ENCODE data around the gene COTL1.

COTL1 gene

DNA sequence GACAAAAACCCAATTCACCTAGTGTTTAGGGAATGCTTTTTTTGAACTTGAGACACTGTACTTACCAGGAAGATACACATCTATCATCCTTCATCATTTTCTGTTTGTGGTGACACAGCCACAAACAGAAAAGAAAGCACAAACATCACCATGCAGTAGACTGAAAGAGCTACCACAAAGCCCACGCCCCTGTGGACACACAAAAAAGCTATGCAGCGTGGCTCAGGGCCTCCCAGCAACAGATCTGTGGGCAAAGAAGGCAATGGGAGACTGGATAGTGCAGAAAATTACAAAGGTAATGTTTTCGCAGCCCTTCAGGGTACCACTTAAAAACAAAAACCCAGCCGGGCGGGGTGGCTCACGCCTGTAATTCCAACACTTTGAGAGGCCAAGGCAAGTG, 9.6 kb downstream of the COTL1 start:
- POLR2A ChIA-PET: no interaction called here
- peak overlapping the region in 1 of 2 experiments; percentile 65 for H3K27ac ChIP-seq (ENCODE audit: insufficient read depth in 1 of 2, low read depth in 1 of 2, low read length in 2 of 2, poor library complexity in 1 of 2, severe bottlenecking in 2 of 2)
- CTCF ChIA-PET: interaction anchor here (0.6 to 0.7 kb wide), 3 partner anchors 12 to 15 kb away, joined by 3 read pairs; no protein-coding TSS in a partner anchor
- WGBS (ENCODE audit: insufficient coverage): 67% methylated on average over 6 of the region's 6 CpGs
- H3K36me3 ChIP-seq (ENCODE audit: control insufficient read depth in 4 of 4, insufficient read depth in 4 of 4, low read length in 3 of 4): peaks cover 0 to 15% (median 0%) of the 10 kb centered on the region in 4 experiments
- DNase-seq: peak in 2 of 3 donors; percentile 64 to 76
- H3K9me3 ChIP-seq (ENCODE audit: control extremely low read depth in 1 of 5, control insufficient read depth in 4 of 5, insufficient read depth in 2 of 5, low read depth in 1 of 5, low read length in 4 of 5): peaks cover 0 to 11% (median 2%) of the 10 kb centered on the region in 5 experiments
- no peaks in the 10 kb centered on the region for H3K27me3 ChIP-seq (replicated peaks in 2 of 5; ENCODE audit: control insufficient read depth in 4 of 5, insufficient read depth in 5 of 5, low read length in 4 of 5)
- peaks cover 8 to 51% (median 32%) of the 10 kb centered on the region in 4 experiments for H3K4me1 ChIP-seq (ENCODE audit: control extremely low read depth in 1 of 4, control insufficient read depth in 4 of 4, insufficient read depth in 4 of 4, low read length in 3 of 4)
- peak overlapping the region in 1 of 7 experiments; percentile 2 for H3K4me3 ChIP-seq (ENCODE audit: control insufficient read depth in 1 of 7, extremely low read depth in 1 of 7, insufficient read depth in 4 of 7, low read depth in 2 of 7, low read length in 6 of 7)

GRCh38 chr16:84607694-84608093, 10.2 kb downstream of the COTL1 start:
- H3K9me3 ChIP-seq (ENCODE audit: control extremely low read depth in 1 of 5, control insufficient read depth in 4 of 5, insufficient read depth in 2 of 5, low read depth in 1 of 5, low read length in 4 of 5): peaks cover 0 to 11% (median 2%) of the 10 kb centered on the region in 5 experiments
- peaks cover 0 to 13% (median 0%) of the 10 kb centered on the region in 4 experiments for H3K36me3 ChIP-seq (ENCODE audit: control insufficient read depth in 4 of 4, insufficient read depth in 4 of 4, low read length in 3 of 4)
- peaks cover 8 to 57% (median 35%) of the 10 kb centered on the region in 4 experiments for H3K4me1 ChIP-seq (ENCODE audit: control extremely low read depth in 1 of 4, control insufficient read depth in 4 of 4, insufficient read depth in 4 of 4, low read length in 3 of 4)
- DNase-seq: peak; percentile 83 to 98 (median 94)
- ChIA-PET CTCF (interaction anchor here (0.6 to 1.7 kb wide), 4 partner anchors 8 to 15 kb away, joined by 3 to 4 read pairs (median 3); no protein-coding TSS in a partner anchor), POLR2A (no interaction called here)
- WGBS (ENCODE audit: insufficient coverage): 14% methylated on average over 7 of the region's 7 CpGs
- peak overlapping the region in 1 of 2 experiments; percentile 65 for H3K27ac ChIP-seq (ENCODE audit: insufficient read depth in 1 of 2, low read depth in 1 of 2, low read length in 2 of 2, poor library complexity in 1 of 2, severe bottlenecking in 2 of 2)
- peak overlapping the region in 1 of 7 experiments; percentile 2 for H3K4me3 ChIP-seq (ENCODE audit: control insufficient read depth in 1 of 7, extremely low read depth in 1 of 7, insufficient read depth in 4 of 7, low read depth in 2 of 7, low read length in 6 of 7)
- no peaks in the 10 kb centered on the region for H3K27me3 ChIP-seq (replicated peaks in 2 of 5; ENCODE audit: control insufficient read depth in 4 of 5, insufficient read depth in 5 of 5, low read length in 4 of 5)

GRCh38 chr16:84607061-84607460, 10.8 kb downstream of the COTL1 start:
- POLR2A ChIA-PET: no interaction called here
- Histone ChIP-seq H3K27ac (ENCODE audit: insufficient read depth in 1 of 2, low read depth in 1 of 2, low read length in 2 of 2, poor library complexity in 1 of 2, severe bottlenecking in 2 of 2) (peak overlapping the region in 1 of 2 experiments; percentile 10), H3K9me3 (ENCODE audit: control extremely low read depth in 1 of 5, control insufficient read depth in 4 of 5, insufficient read depth in 2 of 5, low read depth in 1 of 5, low read length in 4 of 5) (peaks cover 0 to 11% (median 2%) of the 10 kb centered on the region in 5 experiments), H3K4me3 (ENCODE audit: control insufficient read depth in 1 of 7, extremely low read depth in 1 of 7, insufficient read depth in 4 of 7, low read depth in 2 of 7, low read length in 6 of 7) (no peak overlapping the region), H3K4me1 (ENCODE audit: control extremely low read depth in 1 of 4, control insufficient read depth in 4 of 4, insufficient read depth in 4 of 4, low read length in 3 of 4) (peaks cover 8 to 62% (median 36%) of the 10 kb centered on the region in 4 experiments), H3K27me3 (replicated peaks in 2 of 5; ENCODE audit: control insufficient read depth in 4 of 5, insufficient read depth in 5 of 5, low read length in 4 of 5) (no peaks in the 10 kb centered on the region), H3K36me3 (ENCODE audit: control insufficient read depth in 4 of 4, insufficient read depth in 4 of 4, low read length in 3 of 4) (peaks cover 0 to 12% (median 0%) of the 10 kb centered on the region in 4 experiments)
- CTCF ChIA-PET: interaction anchor here (1.7 kb wide), 2 partner anchors 9 to 13 kb away, joined by 4 to 5 read pairs; no protein-coding TSS in a partner anchor
- DNase-seq: no peak
- 98% methylated on average over 13 of the region's 13 CpGs for WGBS (ENCODE audit: insufficient coverage)

DNA sequence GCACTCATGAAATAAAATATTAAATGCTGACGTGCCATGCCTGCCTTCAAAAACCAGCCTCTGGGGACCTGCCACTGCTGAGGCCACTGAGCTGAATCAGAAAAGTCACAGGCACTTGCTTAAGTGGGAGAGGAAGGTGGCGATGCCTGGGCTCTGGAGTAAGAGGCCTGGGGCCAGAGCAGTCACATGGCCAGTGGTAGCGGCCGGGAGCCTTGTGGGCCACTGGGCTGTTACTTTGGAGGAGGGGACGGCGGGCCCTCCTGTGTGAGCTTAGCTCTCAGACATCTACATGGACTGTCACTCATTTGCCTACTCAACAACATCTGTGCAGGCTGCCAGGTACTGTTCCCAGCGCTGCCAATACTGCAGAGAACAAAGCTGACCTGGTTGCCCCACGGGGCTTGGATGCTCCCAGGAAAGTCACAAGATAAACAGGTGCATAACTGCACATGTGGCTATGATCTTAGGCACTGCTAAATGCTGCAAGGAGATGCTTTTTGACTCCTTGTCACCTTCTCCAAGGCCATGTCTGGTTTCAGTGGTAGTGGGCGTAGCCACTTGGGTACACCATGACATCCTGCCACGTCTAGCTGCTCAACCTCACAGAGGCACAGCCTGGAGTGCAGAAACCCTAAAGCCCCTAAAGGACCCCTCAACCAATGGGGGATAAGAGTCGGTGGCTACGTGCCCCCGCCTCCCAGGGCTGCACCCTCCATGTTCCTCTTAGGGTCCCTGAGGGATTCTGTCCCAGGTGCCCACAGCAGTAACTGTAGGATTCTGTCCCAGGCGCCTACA, 11.6 kb downstream of the COTL1 start:
- Histone ChIP-seq H3K9me3 (ENCODE audit: control extremely low read depth in 1 of 5, control insufficient read depth in 4 of 5, insufficient read depth in 2 of 5, low read depth in 1 of 5, low read length in 4 of 5) (peaks cover 0 to 11% (median 2%) of the 10 kb centered on the region in 5 experiments), H3K4me3 (ENCODE audit: control insufficient read depth in 1 of 7, extremely low read depth in 1 of 7, insufficient read depth in 4 of 7, low read depth in 2 of 7, low read length in 6 of 7) (no peak overlapping the region), H3K4me1 (ENCODE audit: control extremely low read depth in 1 of 4, control insufficient read depth in 4 of 4, insufficient read depth in 4 of 4, low read length in 3 of 4) (peaks cover 10 to 70% (median 44%) of the 10 kb centered on the region in 4 experiments), H3K36me3 (ENCODE audit: control insufficient read depth in 4 of 4, insufficient read depth in 4 of 4, low read length in 3 of 4) (peaks cover 0 to 7% (median 0%) of the 10 kb centered on the region in 4 experiments), H3K27ac (ENCODE audit: insufficient read depth in 1 of 2, low read depth in 1 of 2, low read length in 2 of 2, poor library complexity in 1 of 2, severe bottlenecking in 2 of 2) (no peak overlapping the region), H3K27me3 (replicated peaks in 2 of 5; ENCODE audit: control insufficient read depth in 4 of 5, insufficient read depth in 5 of 5, low read length in 4 of 5) (no peaks in the 10 kb centered on the region)
- CTCF ChIA-PET: interaction anchor here (1.0 to 1.7 kb wide), 3 partner anchors 9 to 89 kb away, joined by 3 to 5 read pairs (median 4); no protein-coding TSS in a partner anchor
- WGBS (ENCODE audit: insufficient coverage): 91% methylated on average over 10 of the region's 14 CpGs
- POLR2A ChIA-PET: no interaction called here
- no peak for DNase-seq

GRCh38 chr16:84605339-84605848, 12.5 kb downstream of the COTL1 start:
- Histone ChIP-seq H3K4me1 (ENCODE audit: control extremely low read depth in 1 of 4, control insufficient read depth in 4 of 4, insufficient read depth in 4 of 4, low read length in 3 of 4) (peaks cover 15 to 79% (median 52%) of the 10 kb centered on the region in 4 experiments), H3K36me3 (ENCODE audit: control insufficient read depth in 4 of 4, insufficient read depth in 4 of 4, low read length in 3 of 4) (peaks cover 0 to 3% (median 0%) of the 10 kb centered on the region in 4 experiments), H3K27ac (ENCODE audit: insufficient read depth in 1 of 2, low read depth in 1 of 2, low read length in 2 of 2, poor library complexity in 1 of 2, severe bottlenecking in 2 of 2) (no peak overlapping the region), H3K4me3 (ENCODE audit: control insufficient read depth in 1 of 7, extremely low read depth in 1 of 7, insufficient read depth in 4 of 7, low read depth in 2 of 7, low read length in 6 of 7) (no peak overlapping the region), H3K27me3 (replicated peaks in 2 of 5; ENCODE audit: control insufficient read depth in 4 of 5, insufficient read depth in 5 of 5, low read length in 4 of 5) (no peaks in the 10 kb centered on the region), H3K9me3 (ENCODE audit: control extremely low read depth in 1 of 5, control insufficient read depth in 4 of 5, insufficient read depth in 2 of 5, low read depth in 1 of 5, low read length in 4 of 5) (peaks cover 0 to 8% (median 2%) of the 10 kb centered on the region in 5 experiments)
- WGBS (ENCODE audit: insufficient coverage): 96% methylated on average over 6 of the region's 6 CpGs
- POLR2A ChIA-PET: no interaction called here
- CTCF ChIA-PET: interaction anchor here (1.7 kb wide), 1 partner anchor 15 kb away, joined by 5 read pairs; no protein-coding TSS in a partner anchor
- DNase-seq: no peak

- Histone ChIP-seq H3K4me1 (ENCODE audit: control extremely low read depth in 1 of 4, control insufficient read depth in 4 of 4, insufficient read depth in 4 of 4, low read length in 3 of 4) (peaks cover 18 to 84% (median 61%) of the 10 kb centered on the region in 4 experiments), H3K27me3 (replicated peaks in 2 of 5; ENCODE audit: control insufficient read depth in 4 of 5, insufficient read depth in 5 of 5, low read length in 4 of 5) (no peaks in the 10 kb centered on the region), H3K4me3 (ENCODE audit: control insufficient read depth in 1 of 7, extremely low read depth in 1 of 7, insufficient read depth in 4 of 7, low read depth in 2 of 7, low read length in 6 of 7) (no peak overlapping the region), H3K27ac (ENCODE audit: insufficient read depth in 1 of 2, low read depth in 1 of 2, low read length in 2 of 2, poor library complexity in 1 of 2, severe bottlenecking in 2 of 2) (no peak overlapping the region), H3K36me3 (ENCODE audit: control insufficient read depth in 4 of 4, insufficient read depth in 4 of 4, low read length in 3 of 4) (peaks cover 0 to 2% (median 0%) of the 10 kb centered on the region in 4 experiments), H3K9me3 (ENCODE audit: control extremely low read depth in 1 of 5, control insufficient read depth in 4 of 5, insufficient read depth in 2 of 5, low read depth in 1 of 5, low read length in 4 of 5) (peaks cover 0 to 2% (median 0%) of the 10 kb centered on the region in 5 experiments)
- ChIA-PET CTCF (interaction anchor here (0.9 kb wide), 1 partner anchor 10 kb away, joined by 3 read pairs; no protein-coding TSS in a partner anchor), POLR2A (no interaction called here)
- DNase-seq: no peak
- WGBS (ENCODE audit: insufficient coverage): 98% methylated on average over 7 of the region's 9 CpGs
These were observed 13.3 kb downstream of the COTL1 start for GRCh38 chr16:84604477-84605013.

Data from common myeloid progenitor, CD34-positive (primary cell).